Caco-2 (cell line): ENCODE results near the gene RGPD4. TPM values are rescaled to one million over a fixed set of nuclear protein-coding genes. Genes with fewer than 3 reads are reported as not detected.
"Not testable (repeated sequence)": the region's sequence is repeated elsewhere in the genome, so short reads cannot be mapped to it uniquely, and the experiment has no call there.

Experiments
- Bru-seq: library from RNA; stranded (reverse); fragments of 400-500 nt; gene quantifications from one replicate; lab custom pipeline; 2021; lab: Mats Ljungman, UMichigan
- BruChase-seq, 2 experiments: library from RNA; stranded (reverse); fragments of 400-500 nt; gene quantifications; one replicate each; lab custom pipeline; 2021; lab: Mats Ljungman, UMichigan
- BruUV-seq: library from RNA; stranded (reverse); fragments of 400-500 nt; replicated peaks from 2 replicates; lab custom pipeline; 2021; lab: Mats Ljungman, UMichigan
- CTCF ChIA-PET: fragments of 300-600 bp; sonication (Branson Sonifier 250); formaldehyde crosslinking; loops from one replicate; lab custom pipeline; 2022; ENCODE audit warnings: antibody characterized with exemption; lab: Charles Lee
- POLR2A ChIA-PET: fragments of 300-600 bp; sonication (Branson Sonifier 250); formaldehyde crosslinking; loops from one replicate; lab custom pipeline; 2022; ENCODE audit warnings: antibody characterized with exemption; lab: Charles Lee
- DNase-seq, 2 experiments: peaks; one replicate each; pipeline versions ENCODE4 v3.0.0 to v3.0.0-alpha.2; 2020 to 2022
- H3K27me3 ChIP-seq: replicated peaks from 2 replicates; pipeline ENCODE4 v1.6.0; 2011; ENCODE audit warnings: low read length; ENCODE audit not compliant: control insufficient read depth, insufficient read depth
- H3K36me3 ChIP-seq: 2 replicates; pipeline ENCODE4 v1.5.1; 2011; ENCODE audit warnings: low read length; ENCODE audit not compliant: control insufficient read depth, insufficient read depth
- H3K4me1 ChIP-seq: fragments of 250-450 bp; sonication (Bioruptor Pico); 2 replicates; pipeline ENCODE4 v1.5.1; 2020; ENCODE audit warnings: mild to moderate bottlenecking
- H3K4me3 ChIP-seq: 2 replicates; pipeline ENCODE4 v1.5.1; 2011; ENCODE audit warnings: low read depth, mild to moderate bottlenecking, control low read depth, low read length
- H3K9me3 ChIP-seq: fragments of 250-450 bp; sonication (Bioruptor Pico); 2 replicates; pipeline ENCODE4 v1.5.1; 2020; ENCODE audit warnings: mild to moderate bottlenecking, moderate library complexity
- H3K27ac Mint-ChIP-seq: one replicate; pipeline ENCODE4 v1.8.0; 2022; ENCODE audit warnings: mixed read lengths; ENCODE audit not compliant: unreplicated experiment
- H3K27me3 Mint-ChIP-seq: one replicate; pipeline ENCODE4 v1.8.0; 2022; ENCODE audit warnings: mixed read lengths; ENCODE audit not compliant: insufficient read depth, unreplicated experiment
- H3K36me3 Mint-ChIP-seq: one replicate; pipeline ENCODE4 v1.8.0; 2022; ENCODE audit warnings: mild to moderate bottlenecking, mixed read lengths; ENCODE audit not compliant: insufficient read depth, unreplicated experiment
- H3K4me1 Mint-ChIP-seq: one replicate; pipeline ENCODE4 v1.8.0; 2022; ENCODE audit warnings: low read depth, mixed read lengths; ENCODE audit not compliant: unreplicated experiment
- H3K4me3 Mint-ChIP-seq: one replicate; pipeline ENCODE4 v1.8.0; 2022; ENCODE audit warnings: mild to moderate bottlenecking, moderate library complexity, mixed read lengths; ENCODE audit not compliant: unreplicated experiment
- H3K9me3 Mint-ChIP-seq: one replicate; pipeline ENCODE4 v1.8.0; 2022; ENCODE audit warnings: mixed read lengths; ENCODE audit not compliant: unreplicated experiment
- CTCF ChIP-seq, 2 experiments: fragments of 200-600 bp in 1 of 2; IDR thresholded peaks; 1 replicate in 1 of 2; 2 replicates in 1 of 2; pipeline versions ENCODE4 v1.5.1 to v1.8.0; 2011 to 2022; ENCODE audit warnings: antibody characterized with exemption in 1 of 2, control low read depth in 1 of 2, inconsistent platforms in 1 of 2, low read depth in 1 of 2, low read length in 1 of 2, mild to moderate bottlenecking in 1 of 2, moderate library complexity in 1 of 2; ENCODE audit not compliant: insufficient read depth in 1 of 2, severe bottlenecking in 1 of 2, unreplicated experiment in 1 of 2
- intact Hi-C: fragments of 100-400 bp; cut with micrococcal nuclease; formaldehyde crosslinking; loops from one replicate; pipeline ENCODE4 v1.10.0; 2022; ENCODE audit not compliant: unreplicated experiment
- long read RNA-seq: library from polyadenylated mRNA; stranded (forward); transcript quantifications from one replicate; pipeline ENCODE4 v2.0.0, GENCODE V29; 2022
- total RNA-seq: library from RNA; stranded (reverse); gene quantifications from 2 replicates; pipeline ENCODE4 v1.2.3, GENCODE V29; 2022

Gene RGPD4
- total RNA-seq (0.07 TPM in 1 of 2 replicates, not detected in the other), Bru-seq, nascent RNA (percentile 22 among the genes with signal in this experiment), BruChase-seq, experiment 1, labeled RNA remaining after a 2-hour chase (percentile 22 among the genes with signal in this experiment), BruChase-seq, experiment 2, labeled RNA remaining after a 6-hour chase (percentile 20 among the genes with signal in this experiment)
- long read RNA-seq = 0 reads

- H3K4me1 ChIP-seq, H3K4me3 Mint-ChIP-seq: not testable (repeated sequence)
Observed at GRCh38 chr2:107826749-107827148, at the start of gene RGPD4. Gene RGPD4, plus strand, starts transcription at chr2:107826892. Its CDS starts 122 bp downstream, at chr2:107827014.

GRCh38 chr2:107777974-107778373 is 48.7 kb upstream of the RGPD4 start:
- intact Hi-C loops = no loop called here
- BruUV-seq = no TSS peak
- Histone ChIP-seq H3K4me3 (no peak overlapping the region), H3K36me3 (no peaks in the 10 kb centered on the region), H3K27me3 (no peaks in the 10 kb centered on the region), H3K4me1 (no peaks in the 10 kb centered on the region), H3K9me3 (no peaks in the 10 kb centered on the region)
- no peak for DNase-seq
- Mint-ChIP-seq H3K27ac (no peak overlapping the region), H3K36me3 (no peaks in the 10 kb centered on the region), H3K27me3 (peaks cover 18% of the 10 kb centered on the region), H3K9me3 (no peaks in the 10 kb centered on the region), H3K4me3 (no peak overlapping the region), H3K4me1 (no peaks in the 10 kb centered on the region)
- TF ChIP-seq CTCF (IDR thresholded peaks at IDR 0.05; ENCODE audit: insufficient read depth in 1 of 2, low read depth in 1 of 2, low read length in 1 of 2, severe bottlenecking in 1 of 2, unreplicated experiment in 1 of 2) = no peak
- ChIA-PET CTCF (no interaction called here), POLR2A (no interaction called here)

More at GRCh38 chr2:107826749-107827148, at the start of gene RGPD4:
- H3K4me3 ChIP-seq, POLR2A ChIA-PET, H3K9me3 Mint-ChIP-seq, H3K27me3 Mint-ChIP-seq, BruUV-seq, H3K9me3 ChIP-seq, H3K4me1 Mint-ChIP-seq, H3K27ac Mint-ChIP-seq, H3K27me3 ChIP-seq, intact Hi-C loops, H3K36me3 ChIP-seq, H3K36me3 Mint-ChIP-seq, DNase-seq, CTCF ChIA-PET: not testable (repeated sequence)

GRCh38 chr2:107785756-107786155 is 40.9 kb upstream of the RGPD4 start:
- Histone ChIP-seq H3K4me3 (no peak overlapping the region), H3K4me1 (no peaks in the 10 kb centered on the region), H3K9me3 (no peaks in the 10 kb centered on the region), H3K27me3 (no peaks in the 10 kb centered on the region), H3K36me3 (no peaks in the 10 kb centered on the region)
- DNase-seq = no peak
- intact Hi-C loops = no loop called here
- H3K4me1 Mint-ChIP-seq = no peaks in the 10 kb centered on the region
- CTCF ChIA-PET = no interaction called here
- no TSS peak for BruUV-seq
- POLR2A ChIA-PET = no interaction called here
- H3K36me3 Mint-ChIP-seq = no peaks in the 10 kb centered on the region
- H3K27me3 Mint-ChIP-seq = peaks cover 13% of the 10 kb centered on the region
- no peak for TF ChIP-seq CTCF (IDR thresholded peaks at IDR 0.05; ENCODE audit: insufficient read depth in 1 of 2, low read depth in 1 of 2, low read length in 1 of 2, severe bottlenecking in 1 of 2, unreplicated experiment in 1 of 2)
- H3K27ac Mint-ChIP-seq = no peak overlapping the region
- H3K4me3 Mint-ChIP-seq = no peak overlapping the region
- H3K9me3 Mint-ChIP-seq = no peaks in the 10 kb centered on the region
